ENCODE data around the gene ACACB.

ACACB gene

GRCh38 chr12:109252799-109253198 is 136.4 kb downstream of the ACACB start:
- Histone ChIP-seq H3K27me3 (ENCODE audit: insufficient read depth, low read length) (no peaks in the 10 kb centered on the region), H3K36me3 (ENCODE audit: insufficient read depth, low read length) (no peaks in the 10 kb centered on the region)

GRCh38 chr12:109253913-109254544 is 137.6 kb downstream of the ACACB start:
- H3K9me3 ChIP-seq (ENCODE audit: low read length) = peaks cover 7% of the 10 kb centered on the region
- H3K4me3 ChIP-seq (ENCODE audit: low read length) = no peak overlapping the region
- H3K36me3 ChIP-seq (ENCODE audit: insufficient read depth, low read length) = no peaks in the 10 kb centered on the region
- H3K27me3 ChIP-seq (ENCODE audit: insufficient read depth, low read length) = no peaks in the 10 kb centered on the region
- H2AFZ ChIP-seq (ENCODE audit: low read depth, low read length) = no peak overlapping the region
- no peaks in the 10 kb centered on the region for H3K4me1 ChIP-seq (ENCODE audit: insufficient read depth, low read length)

More at GRCh38 chr12:109252799-109253198, 136.4 kb downstream of the ACACB start:
- Histone ChIP-seq H3K4me1 (ENCODE audit: insufficient read depth, low read length) (no peaks in the 10 kb centered on the region), H2AFZ (ENCODE audit: low read depth, low read length) (no peak overlapping the region), H3K9me3 (ENCODE audit: low read length) (peaks cover 7% of the 10 kb centered on the region), H3K4me3 (ENCODE audit: low read length) (no peak overlapping the region)

- H2AFZ ChIP-seq (ENCODE audit: low read depth, low read length) = no peak overlapping the region
- H3K36me3 ChIP-seq (ENCODE audit: insufficient read depth, low read length) = no peaks in the 10 kb centered on the region
- H3K4me3 ChIP-seq (ENCODE audit: low read length) = no peak overlapping the region
- no peaks in the 10 kb centered on the region for H3K4me1 ChIP-seq (ENCODE audit: insufficient read depth, low read length)
- peaks cover 7% of the 10 kb centered on the region for H3K9me3 ChIP-seq (ENCODE audit: low read length)
- H3K27me3 ChIP-seq (ENCODE audit: insufficient read depth, low read length) = no peaks in the 10 kb centered on the region
Observed at GRCh38 chr12:109255377-109255776, 139.0 kb downstream of the ACACB start.

- no peak overlapping the region for H2AFZ ChIP-seq (ENCODE audit: low read depth, low read length)
- H3K27me3 ChIP-seq (ENCODE audit: insufficient read depth, low read length) = no peaks in the 10 kb centered on the region
- no peaks in the 10 kb centered on the region for H3K36me3 ChIP-seq (ENCODE audit: insufficient read depth, low read length)
- H3K4me1 ChIP-seq (ENCODE audit: insufficient read depth, low read length) = no peaks in the 10 kb centered on the region
- peaks cover 7% of the 10 kb centered on the region for H3K9me3 ChIP-seq (ENCODE audit: low read length)
- no peak overlapping the region for H3K4me3 ChIP-seq (ENCODE audit: low read length)
Observed at GRCh38 chr12:109256011-109256410, 139.6 kb downstream of the ACACB start.

- Histone ChIP-seq H3K9me3 (ENCODE audit: low read length) (peaks cover 3% of the 10 kb centered on the region), H3K36me3 (ENCODE audit: insufficient read depth, low read length) (no peaks in the 10 kb centered on the region), H3K4me1 (ENCODE audit: insufficient read depth, low read length) (no peaks in the 10 kb centered on the region), H3K27me3 (ENCODE audit: insufficient read depth, low read length) (no peaks in the 10 kb centered on the region), H3K4me3 (ENCODE audit: low read length) (no peak overlapping the region), H2AFZ (ENCODE audit: low read depth, low read length) (no peak overlapping the region)
Observed at GRCh38 chr12:109258201-109258600, 141.8 kb downstream of the ACACB start.

- H3K27me3 ChIP-seq (ENCODE audit: insufficient read depth, low read length) = no peaks in the 10 kb centered on the region
- H3K9me3 ChIP-seq (ENCODE audit: low read length) = peaks cover under 1% of the 10 kb centered on the region
- no peak overlapping the region for H2AFZ ChIP-seq (ENCODE audit: low read depth, low read length)
- no peaks in the 10 kb centered on the region for H3K4me1 ChIP-seq (ENCODE audit: insufficient read depth, low read length)
- H3K4me3 ChIP-seq (ENCODE audit: low read length) = no peak overlapping the region
- H3K36me3 ChIP-seq (ENCODE audit: insufficient read depth, low read length) = no peaks in the 10 kb centered on the region
Observed at GRCh38 chr12:109258607-109259544, 142.5 kb downstream of the ACACB start.

GRCh38 chr12:109259545-109259895 is 143.1 kb downstream of the ACACB start:
- no peaks in the 10 kb centered on the region for H3K9me3 ChIP-seq (ENCODE audit: low read length)
- H3K36me3 ChIP-seq (ENCODE audit: insufficient read depth, low read length) = no peaks in the 10 kb centered on the region
- no peaks in the 10 kb centered on the region for H3K27me3 ChIP-seq (ENCODE audit: insufficient read depth, low read length)
- no peaks in the 10 kb centered on the region for H3K4me1 ChIP-seq (ENCODE audit: insufficient read depth, low read length)
- H3K4me3 ChIP-seq (ENCODE audit: low read length) = no peak overlapping the region
- no peak overlapping the region for H2AFZ ChIP-seq (ENCODE audit: low read depth, low read length)

- Histone ChIP-seq H3K9me3 (ENCODE audit: low read length) (no peaks in the 10 kb centered on the region), H3K36me3 (ENCODE audit: insufficient read depth, low read length) (no peaks in the 10 kb centered on the region), H3K4me1 (ENCODE audit: insufficient read depth, low read length) (no peaks in the 10 kb centered on the region)
Observed at GRCh38 chr12:109261087-109261486, 144.7 kb downstream of the ACACB start.

GRCh38 chr12:109261939-109262338 is 145.6 kb downstream of the ACACB start:
- H3K27me3 ChIP-seq (ENCODE audit: insufficient read depth, low read length) = no peaks in the 10 kb centered on the region
- H3K4me1 ChIP-seq (ENCODE audit: insufficient read depth, low read length) = no peaks in the 10 kb centered on the region
- no peak overlapping the region for H2AFZ ChIP-seq (ENCODE audit: low read depth, low read length)
- H3K9me3 ChIP-seq (ENCODE audit: low read length) = no peaks in the 10 kb centered on the region
- H3K4me3 ChIP-seq (ENCODE audit: low read length) = no peak overlapping the region
- H3K36me3 ChIP-seq (ENCODE audit: insufficient read depth, low read length) = no peaks in the 10 kb centered on the region

More at GRCh38 chr12:109261087-109261486, 144.7 kb downstream of the ACACB start:
- Histone ChIP-seq H3K4me3 (ENCODE audit: low read length) (no peak overlapping the region), H3K27me3 (ENCODE audit: insufficient read depth, low read length) (no peaks in the 10 kb centered on the region), H2AFZ (ENCODE audit: low read depth, low read length) (no peak overlapping the region)

- Histone ChIP-seq H3K9me3 (ENCODE audit: low read length) (no peaks in the 10 kb centered on the region), H3K4me1 (ENCODE audit: insufficient read depth, low read length) (no peaks in the 10 kb centered on the region), H2AFZ (ENCODE audit: low read depth, low read length) (no peak overlapping the region), H3K27me3 (ENCODE audit: insufficient read depth, low read length) (no peaks in the 10 kb centered on the region), H3K36me3 (ENCODE audit: insufficient read depth, low read length) (no peaks in the 10 kb centered on the region), H3K4me3 (ENCODE audit: low read length) (no peak overlapping the region)
Observed at GRCh38 chr12:109263439-109263838, 147.1 kb downstream of the ACACB start.

GRCh38 chr12:109264095-109264942 is 147.9 kb downstream of the ACACB start:
- Histone ChIP-seq H3K27me3 (ENCODE audit: insufficient read depth, low read length) (no peaks in the 10 kb centered on the region), H2AFZ (ENCODE audit: low read depth, low read length) (no peak overlapping the region), H3K4me3 (ENCODE audit: low read length) (no peak overlapping the region), H3K36me3 (ENCODE audit: insufficient read depth, low read length) (no peaks in the 10 kb centered on the region), H3K9me3 (ENCODE audit: low read length) (no peaks in the 10 kb centered on the region), H3K4me1 (ENCODE audit: insufficient read depth, low read length) (no peaks in the 10 kb centered on the region)

GRCh38 chr12:109264943-109265650 is 148.7 kb downstream of the ACACB start:
- no peaks in the 10 kb centered on the region for H3K9me3 ChIP-seq (ENCODE audit: low read length)
- no peaks in the 10 kb centered on the region for H3K36me3 ChIP-seq (ENCODE audit: insufficient read depth, low read length)
- no peaks in the 10 kb centered on the region for H3K27me3 ChIP-seq (ENCODE audit: insufficient read depth, low read length)
- no peak overlapping the region for H2AFZ ChIP-seq (ENCODE audit: low read depth, low read length)
- H3K4me3 ChIP-seq (ENCODE audit: low read length) = no peak overlapping the region
- H3K4me1 ChIP-seq (ENCODE audit: insufficient read depth, low read length) = no peaks in the 10 kb centered on the region
